PC-3 (cell line): ENCODE measurements around the gene BBS12. TPM values are rescaled to one million over a fixed set of nuclear protein-coding genes. Genes with fewer than 3 reads are reported as not detected.

ENCODE experiments used
- ATAC-seq: fragments of 200-7000 bp; cut with Tn5 transposase; 2 replicates; pipeline ENCODE4 v1.9.1; 2020; ENCODE audit warnings: mild to moderate bottlenecking, moderate library complexity
- BruUV-seq: library from RNA; stranded (reverse); fragments of 400-500 nt; replicated peaks from 2 replicates; lab custom pipeline; 2021; lab: Mats Ljungman, UMichigan
- CTCF ChIA-PET: fragments of 300-600 bp; sonication (Branson Sonifier 250); formaldehyde crosslinking; loops from one replicate; lab custom pipeline; 2022; ENCODE audit warnings: antibody characterized with exemption; lab: Charles Lee
- POLR2A ChIA-PET: fragments of 300-600 bp; sonication (Branson Sonifier 250); formaldehyde crosslinking; loops from one replicate; lab custom pipeline; 2022; ENCODE audit warnings: antibody characterized with exemption; ENCODE audit not compliant: unreplicated experiment; lab: Charles Lee
- DNase-seq: peaks from one replicate; pipeline ENCODE4 v3.0.0-alpha.2; 2015
- H2AFZ ChIP-seq: fragments of 300-600 bp; sonication (generic); 2 replicates; pipeline ENCODE4 v1.6.0; 2016; ENCODE audit warnings: antibody characterized with exemption, low read length
- H3F3A ChIP-seq: fragments of 300-600 bp; sonication (generic); one replicate; pipeline ENCODE4 v1.6.0; 2017; ENCODE audit warnings: antibody characterized with exemption, low read length, control low read depth, mild to moderate bottlenecking; ENCODE audit not compliant: unreplicated experiment
- H3K27ac ChIP-seq: fragments of 300-600 bp; sonication (generic); 2 replicates; pipeline ENCODE4 v1.5.1; 2016; ENCODE audit warnings: mild to moderate bottlenecking, low read length
- H3K27me3 ChIP-seq: fragments of 300-600 bp; sonication (generic); 2 replicates; pipeline ENCODE4 v1.6.1; 2016; ENCODE audit warnings: low read length, mixed read lengths
- H3K36me3 ChIP-seq: fragments of 300-600 bp; sonication (generic); 2 replicates; pipeline ENCODE4 v1.6.1; 2016; ENCODE audit warnings: low read depth, mixed run types, low read length, mixed read lengths
- H3K4me1 ChIP-seq: fragments of 300-600 bp; sonication (generic); 2 replicates; pipeline ENCODE4 v1.5.1; 2016; ENCODE audit warnings: low read length; ENCODE audit not compliant: insufficient read depth
- H3K4me2 ChIP-seq: fragments of 300-600 bp; sonication (generic); 2 replicates; pipeline ENCODE4 v1.6.0; 2016; ENCODE audit warnings: low read length
- H3K4me3 ChIP-seq: fragments of 300-600 bp; sonication (generic); 2 replicates; pipeline ENCODE4 v1.5.1; 2016; ENCODE audit warnings: mild to moderate bottlenecking, low read length, mixed read lengths
- H3K79me2 ChIP-seq: fragments of 300-600 bp; sonication (generic); 2 replicates; pipeline ENCODE4 v1.6.1; 2017; ENCODE audit warnings: low read length, mixed read lengths
- H3K9ac ChIP-seq: fragments of 300-600 bp; sonication (generic); 2 replicates; pipeline ENCODE4 v1.6.0; 2016; ENCODE audit warnings: mild to moderate bottlenecking, low read length
- H3K9me2 ChIP-seq: fragments of 300-600 bp; sonication (generic); replicated peaks from 2 replicates; pipeline ENCODE4 v1.6.1; 2016; ENCODE audit warnings: mixed run types, low read length, mixed read lengths
- H3K9me3 ChIP-seq: fragments of 300-600 bp; sonication (generic); 2 replicates; pipeline ENCODE4 v1.6.1; 2016; ENCODE audit warnings: low read length, mixed read lengths
- H4K20me1 ChIP-seq: fragments of 300-600 bp; sonication (generic); 2 replicates; pipeline ENCODE4 v1.6.1; 2016; ENCODE audit warnings: low read length, mixed read lengths
- EZH2 ChIP-seq: fragments of 300-600 bp; sonication (generic); IDR thresholded peaks from one replicate; pipeline ENCODE4 v1.6.1; 2017; ENCODE audit warnings: antibody characterized with exemption, mild to moderate bottlenecking, low read length; ENCODE audit not compliant: unreplicated experiment
- EZH2phosphoT487 ChIP-seq: fragments of 300-600 bp; sonication (generic); IDR thresholded peaks from 2 replicates; pipeline ENCODE4 v1.6.1; 2018; ENCODE audit warnings: mild to moderate bottlenecking, antibody characterized with exemption, low read length, borderline replicate concordance
- intact Hi-C: fragments of 100-400 bp; cut with micrococcal nuclease; formaldehyde crosslinking; loops from 2 replicates; pipeline ENCODE4 v1.9.0; 2023
- total RNA-seq: library from RNA; depleted of rRNA; stranded (reverse); fragments of >200 nt; gene quantifications from 2 replicates; pipeline ENCODE4 v1.2.3, GENCODE V29; 2014
- TF ChIP-seq, protein P1 (sequence below): fragments of 300-600 bp; sonication (generic); conservative IDR thresholded peaks from 2 replicates; pipeline ENCODE4 v1.5.1; 2017; ENCODE audit warnings: antibody characterized with exemption, low read depth, mild to moderate bottlenecking, low read length

The BBS12 gene
- total RNA-seq, 1 experiment from 2014 or later = 1.7 TPM

- peak; percentile 16 for DNase-seq
- Histone ChIP-seq H3K79me2 (no peaks in the 10 kb centered on the region), H2AFZ (no peak overlapping the region), H3K27ac (no peak overlapping the region), H3K9ac (no peak overlapping the region), H3K4me1 (peaks cover 13% of the 10 kb centered on the region), H3K27me3 (no peaks in the 10 kb centered on the region), H3K36me3 (no peaks in the 10 kb centered on the region), H3K9me3 (no peaks in the 10 kb centered on the region), H4K20me1 (no peaks in the 10 kb centered on the region), H3K4me2 (no peak overlapping the region), H3F3A (no peaks in the 10 kb centered on the region), H3K4me3 (no peak overlapping the region), H3K9me2 (no peaks in the 10 kb centered on the region)
- TF ChIP-seq EZH2phosphoT487 (no peak), EZH2 (no peak)
- TF ChIP-seq, protein P1, sequence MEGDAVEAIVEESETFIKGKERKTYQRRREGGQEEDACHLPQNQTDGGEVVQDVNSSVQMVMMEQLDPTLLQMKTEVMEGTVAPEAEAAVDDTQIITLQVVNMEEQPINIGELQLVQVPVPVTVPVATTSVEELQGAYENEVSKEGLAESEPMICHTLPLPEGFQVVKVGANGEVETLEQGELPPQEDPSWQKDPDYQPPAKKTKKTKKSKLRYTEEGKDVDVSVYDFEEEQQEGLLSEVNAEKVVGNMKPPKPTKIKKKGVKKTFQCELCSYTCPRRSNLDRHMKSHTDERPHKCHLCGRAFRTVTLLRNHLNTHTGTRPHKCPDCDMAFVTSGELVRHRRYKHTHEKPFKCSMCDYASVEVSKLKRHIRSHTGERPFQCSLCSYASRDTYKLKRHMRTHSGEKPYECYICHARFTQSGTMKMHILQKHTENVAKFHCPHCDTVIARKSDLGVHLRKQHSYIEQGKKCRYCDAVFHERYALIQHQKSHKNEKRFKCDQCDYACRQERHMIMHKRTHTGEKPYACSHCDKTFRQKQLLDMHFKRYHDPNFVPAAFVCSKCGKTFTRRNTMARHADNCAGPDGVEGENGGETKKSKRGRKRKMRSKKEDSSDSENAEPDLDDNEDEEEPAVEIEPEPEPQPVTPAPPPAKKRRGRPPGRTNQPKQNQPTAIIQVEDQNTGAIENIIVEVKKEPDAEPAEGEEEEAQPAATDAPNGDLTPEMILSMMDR = no peak
- intact Hi-C loops = no loop called here
- POLR2A ChIA-PET = no interaction called here
- CTCF ChIA-PET = no interaction called here
- no peak for ATAC-seq
- BruUV-seq = no TSS peak
Observed at GRCh38 chr4:122712782-122713181, 19.7 kb upstream of the BBS12 start.

GRCh38 chr4:122715221-122715620 lies 17.3 kb upstream of the BBS12 start:
- Histone ChIP-seq H3F3A (no peaks in the 10 kb centered on the region), H3K27me3 (no peaks in the 10 kb centered on the region), H3K4me2 (no peak overlapping the region), H2AFZ (no peak overlapping the region; the same call in 1 of the 2 replicates), H3K4me1 (peaks cover 8% of the 10 kb centered on the region), H3K36me3 (no peaks in the 10 kb centered on the region), H3K27ac (no peak overlapping the region), H3K9ac (no peak overlapping the region), H3K9me2 (no peaks in the 10 kb centered on the region), H3K4me3 (no peak overlapping the region), H3K9me3 (no peaks in the 10 kb centered on the region), H4K20me1 (no peaks in the 10 kb centered on the region), H3K79me2 (no peaks in the 10 kb centered on the region)
- intact Hi-C loops = loop anchor here (5.0 kb wide), 1 partner anchor 63 kb away; no protein-coding TSS in a partner anchor
- ChIA-PET POLR2A (no interaction called here), CTCF (interaction anchor here (0.6 kb wide), 1 partner anchor 41 kb away, joined by 7 read pairs; no protein-coding TSS in a partner anchor)
- TF ChIP-seq EZH2phosphoT487 (no peak), EZH2 (no peak)
- TF ChIP-seq, protein P1 = no peak
- no peak for ATAC-seq
- no peak for DNase-seq
- no TSS peak for BruUV-seq

- POLR2A ChIA-PET = no interaction called here
- Histone ChIP-seq H3K79me2 (no peaks in the 10 kb centered on the region), H3K4me1 (no peaks in the 10 kb centered on the region), H3K9me2 (no peaks in the 10 kb centered on the region), H3K9me3 (no peaks in the 10 kb centered on the region), H3K9ac (no peak overlapping the region), H4K20me1 (no peaks in the 10 kb centered on the region), H2AFZ (no peak overlapping the region), H3K4me3 (no peak overlapping the region), H3K4me2 (no peak overlapping the region), H3K27me3 (no peaks in the 10 kb centered on the region), H3K36me3 (no peaks in the 10 kb centered on the region), H3F3A (no peaks in the 10 kb centered on the region), H3K27ac (no peak overlapping the region)
- BruUV-seq = no TSS peak
- TF ChIP-seq, protein P1 = peak; percentile 87
- TF ChIP-seq EZH2 = no peak
- ATAC-seq (peak; percentile 79), DNase-seq (peak; percentile 76)
- CTCF ChIA-PET = interaction anchor here (0.5 to 1.0 kb wide), 11 partner anchors 8 to 915 kb away, joined by 3 to 13 read pairs (median 3); partner anchors contain the start of gene BBS12
- intact Hi-C loops = loop anchor here (1.0 to 5.0 kb wide), 2 partner anchors 65 to 115 kb away; no protein-coding TSS in a partner anchor
Observed at GRCh38 chr4:122716825-122717448, 15.6 kb upstream of the BBS12 start.
